ENCODE data around the gene PLEK. TPM values are rescaled to one million over a fixed set of nuclear protein-coding genes. Genes with fewer than 3 reads are reported as not detected.

Gene PLEK
- total and polyA plus RNA-seq, 9 of the 15 experiments (the other 6 are each of a cell fraction or from before 2014, with no cell fraction given): 0.14 to 1.2 (median 0.36) TPM

GRCh38 chr2:68441179-68441993 lies 76.3 kb downstream of the PLEK start (continued):
- TF ChIP-seq REST (IDR thresholded peaks at IDR 0.05; ENCODE audit: borderline replicate concordance) (peak; percentile 95), REST (CRISPR knock-in tag; IDR thresholded peaks at IDR 0.05; ENCODE audit: low read depth) (no peak), MITF (IDR thresholded peaks at IDR 0.05) (no peak), MYBL2 (IDR thresholded peaks at IDR 0.05; ENCODE audit: low read depth) (no peak), MYBL2 (CRISPR knock-in tag; IDR thresholded peaks at IDR 0.05; ENCODE audit: borderline replicate concordance) (no peak), STAT5B (CRISPR knock-in tag; IDR thresholded peaks at IDR 0.05) (no peak), BRCA1 (IDR thresholded peaks at IDR 0.05) (no peak), BRCA1 (CRISPR knock-in tag; IDR thresholded peaks at IDR 0.05) (no peak), POU5F1 (IDR thresholded peaks at IDR 0.05; ENCODE audit: borderline replicate concordance, low read depth, low read length, partially characterized antibody) (no peak), E4F1 (CRISPR knock-in tag; IDR thresholded peaks at IDR 0.05; ENCODE audit: borderline replicate concordance) (no peak), PHF8 (IDR thresholded peaks at IDR 0.05; ENCODE audit: borderline replicate concordance, low read length) (no peak), NFXL1 (CRISPR knock-in tag; IDR thresholded peaks at IDR 0.05) (no peak)
